K562 (cell line): Measurements from ENCODE around the gene ZNF644. TPM values are rescaled to one million over a fixed set of nuclear protein-coding genes. Genes with fewer than 3 reads are reported as not detected.

Experiments used
- ATAC-seq: fragments of 200-7000 bp; cut with Tn5 transposase; 3 replicates; pipeline ENCODE4 v1.9.1; 2020; ENCODE audit warnings: moderate library complexity
- BruUV-seq: library from RNA; stranded (reverse); fragments of 400-500 nt; replicated peaks from 2 replicates; lab custom pipeline; 2021; lab: Mats Ljungman, UMichigan
- CTCF ChIA-PET: fragments of 300-600 bp; formaldehyde crosslinking; extraction: SDS; loops from one replicate; lab custom pipeline; 2021; ENCODE audit warnings: low intra/inter-chr PET ratio; lab: Yijun Ruan, JAX
- POLR2A ChIA-PET: fragments of 300-600, 350-650 bp; sonication (Branson Sonifier 250); formaldehyde crosslinking; extraction: SDS; loops from one replicate; lab custom pipeline; 2021; ENCODE audit warnings: antibody characterized with exemption, inconsistent platforms; lab: Yijun Ruan, JAX
- DNase-seq, 4 experiments: peaks; one replicate each; pipeline versions ENCODE4 v3.0.0 to v3.0.0-alpha.2; 2011 to 2018; ENCODE audit warnings: low spot score in 3 of 4, mixed read lengths in 3 of 4; ENCODE audit errors: extremely low read depth in 1 of 4
- FAIRE-seq: peaks from 2 replicates; lab custom pipeline; 2011; peaks lifted over from hg19 to GRCh38; lab: Jason Lieb, UNC
- H2AFZ ChIP-seq: 2 replicates; pipeline ENCODE4 v1.6.0; 2011; ENCODE audit warnings: low read depth, low read length, control low read depth, inconsistent platforms
- H3K27ac ChIP-seq: fragments of 200-600 bp; 3 replicates; pipeline ENCODE4 v1.8.0; 2011; ENCODE audit warnings: low read depth, mild to moderate bottlenecking, control low read depth, inconsistent platforms, low read length, moderate library complexity, mixed read lengths; ENCODE audit errors: extremely low read depth
- H3K27me3 ChIP-seq, 2 experiments: fragments of 300-600 bp in 1 of 2; 2 replicates in 1 of 2; 3 replicates in 1 of 2; pipeline versions ENCODE4 v1.6.0 to v1.8.0; 2011; ENCODE audit warnings: inconsistent platforms in 2 of 2, low read length in 2 of 2, mild to moderate bottlenecking in 1 of 2, mixed read lengths in 1 of 2, moderate library complexity in 1 of 2; ENCODE audit not compliant: control insufficient read depth in 2 of 2, insufficient read depth in 2 of 2
- H3K36me3 ChIP-seq: fragments of 300-600 bp; 3 replicates; pipeline ENCODE4 v1.8.0; 2011; ENCODE audit warnings: mild to moderate bottlenecking, low read length, inconsistent platforms; ENCODE audit not compliant: control insufficient read depth, insufficient read depth
- H3K4me1 ChIP-seq, 2 experiments: fragments of 200-600 bp in 1 of 2; replicated peaks in 1 of 2; 2 replicates in 1 of 2; 3 replicates in 1 of 2; pipeline versions ENCODE4 v1.5.1 to v1.8.0; 2011; ENCODE audit warnings: inconsistent platforms in 2 of 2, low read length in 2 of 2, mild to moderate bottlenecking in 1 of 2, mixed read lengths in 1 of 2, moderate library complexity in 1 of 2; ENCODE audit not compliant: control insufficient read depth in 2 of 2, insufficient read depth in 2 of 2
- H3K4me2 ChIP-seq: 2 replicates; pipeline ENCODE4 v1.6.1; 2011; ENCODE audit warnings: low read length, control low read depth, inconsistent platforms, mixed read lengths; ENCODE audit not compliant: insufficient read depth
- H3K4me3 ChIP-seq: fragments of 200-600 bp; sonication (generic), shearing (Covaris generic); 2 replicates; pipeline ENCODE4 v1.5.1; 2016; ENCODE audit warnings: control low read depth, inconsistent platforms
- H3K79me2 ChIP-seq: fragments of 200-600 bp; 3 replicates; pipeline ENCODE4 v1.8.0; 2011; ENCODE audit warnings: low read length, inconsistent platforms; ENCODE audit not compliant: control insufficient read depth, insufficient read depth
- H3K9ac ChIP-seq, 2 experiments: 2 replicates each; pipeline versions ENCODE4 v1.6.0 to v1.6.1; 2011; ENCODE audit warnings: low read depth in 2 of 2, low read length in 2 of 2, control low read depth in 1 of 2, inconsistent platforms in 1 of 2, mild to moderate bottlenecking in 1 of 2, mixed read lengths in 1 of 2; ENCODE audit not compliant: insufficient read depth in 1 of 2
- H3K9me1 ChIP-seq: one replicate; pipeline ENCODE4 v1.6.0; 2011; ENCODE audit warnings: inconsistent platforms, mild to moderate bottlenecking, low read length, moderate library complexity; ENCODE audit not compliant: control insufficient read depth, insufficient read depth
- H3K9me3 ChIP-seq: replicated peaks from 2 replicates; pipeline ENCODE4 v1.5.1; 2011; ENCODE audit warnings: low read depth, low read length, inconsistent platforms; ENCODE audit not compliant: control insufficient read depth, insufficient read depth
- H4K20me1 ChIP-seq: replicated peaks from 2 replicates; pipeline ENCODE4 v1.6.1; 2011; ENCODE audit warnings: low read length, inconsistent platforms, mixed read lengths; ENCODE audit not compliant: control insufficient read depth, insufficient read depth
- ARID3A ChIP-seq: IDR thresholded peaks from 2 replicates; pipeline ENCODE4 v1.6.1; 2012; ENCODE audit warnings: low read depth, low read length, improper control_type of control experiment, borderline replicate concordance
- CBX2 ChIP-seq: fragments of 200-600 bp; sonication (generic); IDR thresholded peaks from one replicate; pipeline ENCODE4 v1.6.1; 2012; ENCODE audit warnings: mild to moderate bottlenecking, low read length, inconsistent platforms; ENCODE audit not compliant: insufficient read depth, poor library complexity, severe bottlenecking
- CUX1 ChIP-seq: fragments of 200-800 bp; sonication (Bioruptor generic); IDR thresholded peaks from 2 replicates; pipeline ENCODE4 v1.6.1; 2016; ENCODE audit warnings: missing genetic modification characterization, missing compliant biosample characterization
- FOXJ3 ChIP-seq: sonication (generic); formaldehyde crosslinking; IDR thresholded peaks from 2 replicates; pipeline ENCODE4 v1.4.0; 2020; ENCODE audit warnings: mild to moderate bottlenecking, missing genetic modification reagents
- GTF2E2 ChIP-seq: fragments of 200-800 bp; sonication (Bioruptor generic); IDR thresholded peaks from 2 replicates; pipeline ENCODE4 v1.6.1; 2016; ENCODE audit warnings: missing genetic modification characterization, missing compliant biosample characterization
- HDAC2 ChIP-seq: fragments of 450-650 bp; IDR thresholded peaks from 2 replicates; pipeline ENCODE4 v1.6.1; 2016; ENCODE audit warnings: mild to moderate bottlenecking
- NFATC3 ChIP-seq: fragments of 450-650 bp; IDR thresholded peaks from 2 replicates; pipeline ENCODE4 v1.6.1; 2017; ENCODE audit warnings: mild to moderate bottlenecking
- TFAP4 ChIP-seq: sonication (generic); formaldehyde crosslinking; IDR thresholded peaks from 2 replicates; pipeline ENCODE4 v1.8.0; 2022; ENCODE audit warnings: missing genetic modification reagents, mild to moderate bottlenecking, moderate library complexity, borderline replicate concordance
- TOE1 ChIP-seq, 2 experiments: fragments of 450-650 bp in 1 of 2; sonication (generic) in 1 of 2; formaldehyde crosslinking in 1 of 2; IDR thresholded peaks; 2 replicates each; pipeline versions ENCODE4 v1.7.1 to v1.8.0; 2016 to 2022; ENCODE audit warnings: borderline replicate concordance in 2 of 2, mild to moderate bottlenecking in 2 of 2, antibody characterized with exemption in 1 of 2, inconsistent platforms in 1 of 2, low read depth in 1 of 2, missing genetic modification reagents in 1 of 2, moderate library complexity in 1 of 2
- ZKSCAN8 ChIP-seq: fragments of 200-800 bp; sonication (Bioruptor generic); IDR thresholded peaks from 2 replicates; pipeline ENCODE4 v1.6.1; 2016; ENCODE audit warnings: missing genetic modification characterization, missing compliant biosample characterization
- ZNF140 ChIP-seq: fragments of 250-450 bp; sonication (Bioruptor Pico); IDR thresholded peaks from 2 replicates; pipeline ENCODE4 v1.8.0; 2021; ENCODE audit warnings: moderate library complexity, mild to moderate bottlenecking, inconsistent platforms
- ZNF217 ChIP-seq: sonication (generic); formaldehyde crosslinking; IDR thresholded peaks from 2 replicates; pipeline ENCODE4 v1.8.0; 2022; ENCODE audit warnings: mild to moderate bottlenecking, missing genetic modification reagents
- ZNF551 ChIP-seq: fragments of 250-450 bp; sonication (Bioruptor Pico); IDR thresholded peaks from 2 replicates; pipeline ENCODE4 v1.5.0; 2021; ENCODE audit warnings: mild to moderate bottlenecking, moderate library complexity
- ZZZ3 ChIP-seq: fragments of 450-650 bp; IDR thresholded peaks from 2 replicates; pipeline ENCODE4 v1.6.1; 2016; ENCODE audit warnings: antibody characterized with exemption, mild to moderate bottlenecking, moderate library complexity
- WGBS: fragments of 100-300 bp; shearing (Covaris generic); methylation state at CpG from one replicate; pipeline ENCODE4 v1.1.6; 2016; ENCODE audit warnings: low coverage, mixed read lengths; ENCODE audit not compliant: insufficient coverage; ENCODE audit errors: missing lambda C conversion rate; 5-methylcytosine and 5-hydroxymethylcytosine counted together
- in situ Hi-C: fragments of 300-500 bp; cut with MboI; formaldehyde crosslinking; loops from 4 replicates; pipeline ENCODE4 v1.15.0; 2018; ENCODE audit warnings: inconsistent platforms, mixed read lengths
- intact Hi-C: fragments of 100-400 bp; cut with micrococcal nuclease; formaldehyde crosslinking; loops from 2 replicates; pipeline ENCODE4 v1.14.2; 2022
- polyA plus RNA-seq, 8 experiments: library from polyadenylated mRNA; depleted of rRNA in 4 of 8; stranded (reverse) in 5 of 8; unstranded in 3 of 8; fragments of >200 nt; fragmentation: Nextera tagmentation in 2 of 8; fragmentation: Illumina TruSeq in 1 of 8; extraction: Ambion mirVana in 2 of 8; extraction: Trizol in 1 of 8; gene quantifications; 2 replicates each; pipeline versions ENCODE4 v1.2.1 to v1.2.3, GENCODE V29; 2011 to 2014; ENCODE audit warnings: inconsistent platforms in 1 of 8, missing spikeins in 1 of 8
- total RNA-seq, 7 experiments: library from RNA; depleted of rRNA in 6 of 7; stranded (reverse); fragments of >200 nt in 6 of 7; fragmentation: Illumina TruSeq in 2 of 7; extraction: Trizol in 2 of 7; gene quantifications; 2 replicates each; pipeline versions ENCODE4 v1.2.1 to v1.2.3, GENCODE V29; 2011 to 2021; ENCODE audit warnings: low replicate concordance in 1 of 7

Gene ZNF644
- total and polyA plus RNA-seq, 9 of the 15 experiments (the other 6 are each of a cell fraction or from before 2014, with no cell fraction given), result 25.3 to 71.4 (median 39.6) TPM

GRCh38 chr1:90993245-90993644 is 28.6 kb downstream of the ZNF644 start:
- Histone ChIP-seq H3K79me2 (peaks cover 99% of the 10 kb centered on the region), H3K9me1 (no peaks in the 10 kb centered on the region), H3K27me3 (no peaks in the 10 kb centered on the region), H3K4me2 (no peak overlapping the region), H3K4me3 (no peak overlapping the region), H3K4me1 (no peaks in the 10 kb centered on the region; a peak in 3 of 5 replicates), H3K9ac (no peak overlapping the region), H3K27ac (no peak overlapping the region), H4K20me1 (0 out of 2 replicates have a peak, but pooled peaks cover 6% of the 10 kb centered on the region), H3K9me3 (0 out of 2 replicates have a peak, but pooled peaks cover 4% of the 10 kb centered on the region), H2AFZ (no peak overlapping the region), H3K36me3 (peaks cover 14% of the 10 kb centered on the region; the same call in 2 of the 3 replicates)
- DNase-seq (no peak), ATAC-seq (no peak), FAIRE-seq (no peak)
- POLR2A ChIA-PET, result interaction anchor here (0.7 to 1.4 kb wide), 2 partner anchors 29 to 50 kb away, joined by 3 to 5 read pairs; partner anchors contain the start of gene ZNF644
- in situ Hi-C loops, result no loop called here
- BruUV-seq, result no TSS peak
- CTCF ChIA-PET, result no interaction called here
- 76% methylated on average over 2 of the region's 2 CpGs for WGBS
- intact Hi-C loops, result no loop called here
- TF ChIP-seq FOXJ3 (CRISPR knock-in tag) (no peak), ZKSCAN8 (no peak), ZNF551 (CRISPR knock-in tag) (no peak), ZNF217 (CRISPR knock-in tag) (no peak), NFATC3 (no peak), ZNF140 (CRISPR knock-in tag) (no peak), TFAP4 (CRISPR knock-in tag) (no peak), TOE1 (IDR thresholded peaks at IDR 0.05; ENCODE audit: borderline replicate concordance) (no peak), TOE1 (CRISPR knock-in tag; IDR thresholded peaks at IDR 0.05; ENCODE audit: borderline replicate concordance, low read depth) (no peak), ARID3A (no peak), ZZZ3 (no peak), CUX1 (no peak), HDAC2 (no peak), CBX2 (no peak), GTF2E2 (no peak)
